H1 (cell line): ENCODE results near the gene LIN28A. TPM values are rescaled to one million over a fixed set of nuclear protein-coding genes. Genes with fewer than 3 reads are reported as not detected.

Source experiments
- CTCF ChIA-PET: fragments of 300-600 bp; sonication (Branson Sonifier 250); formaldehyde crosslinking; loops from one replicate; lab custom pipeline; 2021; ENCODE audit not compliant: partially characterized antibody; lab: Charles Lee
- POLR2A ChIA-PET: fragments of 300-600 bp; sonication (Branson Sonifier 250); formaldehyde crosslinking; loops from one replicate; lab custom pipeline; 2021; ENCODE audit warnings: inconsistent platforms; ENCODE audit not compliant: partially characterized antibody; lab: Charles Lee
- DNase-seq, 2 experiments: peaks; one replicate each; pipeline versions ENCODE4 v3.0.0 to v3.0.0-alpha.2; 2010 to 2022; ENCODE audit warnings: low spot score in 2 of 2, low read depth in 1 of 2, mixed read lengths in 1 of 2
- FAIRE-seq: peaks from 2 replicates; lab custom pipeline; 2011; peaks lifted over from hg19 to GRCh38; lab: Jason Lieb, UNC
- H2AFZ ChIP-seq: 2 replicates; pipeline ENCODE4 v1.8.1; 2012; ENCODE audit warnings: low read length, inconsistent platforms
- H2AK5ac ChIP-seq: 2 replicates; pipeline ENCODE4 v1.6.1; 2013; ENCODE audit warnings: low read depth, low read length
- H2BK120ac ChIP-seq: replicated peaks from 2 replicates; pipeline ENCODE3; 2013; ENCODE audit warnings: low read depth, low read length, inconsistent platforms
- H2BK12ac ChIP-seq: 2 replicates; pipeline ENCODE4 v1.6.1; 2013; ENCODE audit warnings: low read depth, low read length
- H2BK15ac ChIP-seq: 2 replicates; pipeline ENCODE4 v1.6.1; 2013; ENCODE audit warnings: low read length
- H2BK20ac ChIP-seq: 2 replicates; pipeline ENCODE4 v1.6.1; 2013; ENCODE audit warnings: low read length
- H2BK5ac ChIP-seq: 2 replicates; pipeline ENCODE4 v1.6.1; 2013; ENCODE audit warnings: low read depth, low read length
- H3K14ac ChIP-seq: 2 replicates; pipeline ENCODE4 v1.6.1; 2013; ENCODE audit warnings: inconsistent platforms; ENCODE audit not compliant: insufficient read length
- H3K18ac ChIP-seq: 2 replicates; pipeline ENCODE4 v1.6.1; 2013; ENCODE audit warnings: low read length; ENCODE audit errors: extremely low read depth
- H3K23ac ChIP-seq: 2 replicates; pipeline ENCODE4 v1.6.1; 2013; ENCODE audit warnings: inconsistent platforms; ENCODE audit not compliant: insufficient read length
- H3K23me2 ChIP-seq: 2 replicates; pipeline ENCODE4 v1.6.1; 2013; ENCODE audit warnings: low read depth, low read length
- H3K27ac ChIP-seq: 2 replicates; pipeline ENCODE4 v1.6.1; 2011; ENCODE audit warnings: low read depth, low read length, inconsistent platforms
- H3K27me3 ChIP-seq, 4 experiments: replicated peaks in 1 of 4; 1 replicate in 1 of 4; 2 replicates in 3 of 4; pipeline versions ENCODE4 v1.6.1 to v1.8.1; 2011 to 2013; ENCODE audit warnings: low read length in 3 of 4, mild to moderate bottlenecking in 3 of 4, inconsistent platforms in 2 of 4, mixed read lengths in 2 of 4, moderate library complexity in 1 of 4; ENCODE audit not compliant: control insufficient read depth in 3 of 4, insufficient read depth in 3 of 4; ENCODE audit errors: extremely low read depth in 1 of 4
- H3K36me3 ChIP-seq, 4 experiments: 2 replicates each; pipeline versions ENCODE4 v1.6.1 to v1.8.1; 2011 to 2013; ENCODE audit warnings: mild to moderate bottlenecking in 4 of 4, low read length in 3 of 4, moderate library complexity in 2 of 4, control low read depth in 1 of 4, inconsistent platforms in 1 of 4; ENCODE audit not compliant: insufficient read depth in 4 of 4, control insufficient read depth in 2 of 4
- H3K4ac ChIP-seq: replicated peaks from 2 replicates; pipeline ENCODE3; 2013; ENCODE audit warnings: low read length, low read depth, mixed read lengths, inconsistent platforms; ENCODE audit not compliant: insufficient read length
- H3K4me1 ChIP-seq, 4 experiments: replicated peaks in 1 of 4; 1 replicate in 1 of 4; 2 replicates in 3 of 4; pipeline versions ENCODE4 v1.6.1 to v1.8.1; 2011 to 2013; ENCODE audit warnings: low read length in 3 of 4, inconsistent platforms in 2 of 4, mixed read lengths in 1 of 4; ENCODE audit not compliant: insufficient read depth in 4 of 4, control insufficient read depth in 3 of 4
- H3K4me2 ChIP-seq, 2 experiments: 2 replicates each; pipeline versions ENCODE4 v1.6.1 to v1.8.1; 2011 to 2013; ENCODE audit warnings: low read depth in 2 of 2, low read length in 2 of 2, control low read depth in 1 of 2, inconsistent platforms in 1 of 2, mild to moderate bottlenecking in 1 of 2; ENCODE audit not compliant: insufficient read depth in 1 of 2
- H3K4me3 ChIP-seq, 4 experiments: fragments of 200-600, 300-600 bp in 1 of 4; sonication (generic), shearing (Covaris generic), sonication (Bioruptor Twin) in 1 of 4; 2 replicates each; pipeline versions ENCODE4 v1.5.1 to v1.8.1; 2011 to 2016; ENCODE audit warnings: low read length in 4 of 4, low read depth in 3 of 4, control low read depth in 2 of 4, inconsistent platforms in 2 of 4, mild to moderate bottlenecking in 2 of 4, mixed read lengths in 1 of 4, moderate library complexity in 1 of 4; ENCODE audit not compliant: insufficient read depth in 2 of 4; ENCODE audit errors: extremely low read depth in 1 of 4
- H3K56ac ChIP-seq: replicated peaks from 2 replicates; pipeline ENCODE3; 2013; ENCODE audit warnings: low read depth, mild to moderate bottlenecking, mixed read lengths, low read length, inconsistent platforms; ENCODE audit not compliant: insufficient read length
- H3K79me1 ChIP-seq: 2 replicates; pipeline ENCODE4 v1.6.1; 2013; ENCODE audit warnings: low read depth, low read length, control low read depth
- H3K79me2 ChIP-seq, 2 experiments: 2 replicates each; pipeline versions ENCODE4 v1.6.1 to v1.8.1; 2012 to 2013; ENCODE audit warnings: low read length in 2 of 2, mild to moderate bottlenecking in 2 of 2, inconsistent platforms in 1 of 2; ENCODE audit not compliant: insufficient read depth in 2 of 2, control insufficient read depth in 1 of 2
- H3K9ac ChIP-seq, 4 experiments: replicated peaks in 1 of 4; 1 replicate in 1 of 4; 2 replicates in 3 of 4; pipeline versions ENCODE4 v1.6.1 to v1.8.1; 2011 to 2013; ENCODE audit warnings: low read depth in 3 of 4, low read length in 3 of 4, control low read depth in 2 of 4, mild to moderate bottlenecking in 2 of 4, moderate library complexity in 2 of 4, inconsistent platforms in 1 of 4; ENCODE audit errors: extremely low read depth in 1 of 4
- H3K9me3 ChIP-seq, 2 experiments: 2 replicates each; pipeline versions ENCODE4 v1.6.1 to v1.8.1; 2012 to 2013; ENCODE audit warnings: mild to moderate bottlenecking in 2 of 2, moderate library complexity in 2 of 2, control low read depth in 1 of 2, inconsistent platforms in 1 of 2, low read depth in 1 of 2, low read length in 1 of 2, mixed read lengths in 1 of 2; ENCODE audit not compliant: insufficient read depth in 2 of 2
- H4K20me1 ChIP-seq, 2 experiments: replicated peaks in 1 of 2; 2 replicates each; pipeline versions ENCODE3 to v1.8.1; 2011 to 2013; ENCODE audit warnings: inconsistent platforms in 2 of 2, low read length in 2 of 2, mild to moderate bottlenecking in 1 of 2; ENCODE audit not compliant: insufficient read depth in 2 of 2, control insufficient read depth in 1 of 2
- H4K5ac ChIP-seq: 2 replicates; pipeline ENCODE4 v1.6.1; 2013; ENCODE audit warnings: low read length, low read depth, mixed read lengths, inconsistent platforms; ENCODE audit not compliant: insufficient read length
- H4K8ac ChIP-seq: 2 replicates; pipeline ENCODE4 v1.8.0; 2013; ENCODE audit warnings: mild to moderate bottlenecking, moderate library complexity, low read length, inconsistent platforms; ENCODE audit not compliant: insufficient read depth; ENCODE audit errors: extremely low read depth
- H4K91ac ChIP-seq: replicated peaks from 2 replicates; pipeline ENCODE3; 2013; ENCODE audit warnings: low read length, mixed read lengths, inconsistent platforms; ENCODE audit not compliant: insufficient read length
- ASH2L ChIP-seq: fragments of 200-600, 300-600 bp; sonication (generic); IDR thresholded peaks from one replicate; pipeline ENCODE4 v1.7.1; 2017; ENCODE audit warnings: low read length
- NRF1 ChIP-seq: IDR thresholded peaks from 2 replicates; pipeline ENCODE4 v1.6.1; 2011; ENCODE audit warnings: mild to moderate bottlenecking, low read depth, low read length, improper control_type of control experiment
- PHF8 ChIP-seq: fragments of 200-600 bp; sonication (generic); conservative IDR thresholded peaks from 2 replicates; pipeline ENCODE4 v1.7.1; 2012; ENCODE audit warnings: low read depth, mild to moderate bottlenecking, inconsistent platforms, low read length, moderate library complexity
- RFX5 ChIP-seq: IDR thresholded peaks from 2 replicates; pipeline ENCODE4 v1.6.1; 2011; ENCODE audit warnings: low read depth, low read length, improper control_type of control experiment, borderline replicate concordance
- TCF12 ChIP-seq: IDR thresholded peaks from 2 replicates; pipeline ENCODE4 v1.6.1; 2011; ENCODE audit warnings: low read depth, mild to moderate bottlenecking, low read length
- polyA plus RNA-seq, 7 experiments: library from polyadenylated mRNA; depleted of rRNA in 3 of 7; stranded (reverse) in 5 of 7; unstranded in 2 of 7; fragments of >200 nt in 5 of 7; fragments of 200-250 nt in 2 of 7; gene quantifications; 1 replicate in 5 of 7; 2 replicates in 1 of 7; 4 replicates in 1 of 7; pipeline versions ENCODE4 v1.2.1 to v1.2.3, GENCODE V29; 2011 to 2013; ENCODE audit warnings: missing spikeins in 2 of 7, mixed read lengths in 2 of 7
- total RNA-seq: library from RNA; stranded (reverse); fragmentation: NEBNext Ultra II Directional; extraction: Animal tissue kit (Norgen Biotek cat#: 25700); gene quantifications from 2 replicates; pipeline ENCODE4 v1.2.1, GENCODE V29; 2021

Gene LIN28A
- total and polyA plus RNA-seq, 2 of the 8 experiments (the other 6 are each of a cell fraction or from before 2014, with no cell fraction given) = 403 to 1,486 TPM

- no peak overlapping the region for H2BK15ac ChIP-seq
- no peak overlapping the region for H2BK20ac ChIP-seq
- H3K79me1 ChIP-seq = 0 out of 2 replicates have a peak, but pooled peaks cover 5% of the 10 kb centered on the region
- no peak overlapping the region for H3K56ac ChIP-seq
- no peak for FAIRE-seq
- H3K4ac ChIP-seq = no peak overlapping the region
- no peaks in the 10 kb centered on the region for H3K27me3 ChIP-seq
- peaks cover 0 to 12% of the 10 kb centered on the region in 2 experiments; a peak in 2 of 4 replicates for H3K79me2 ChIP-seq
- ChIA-PET POLR2A (interaction anchor here (0.6 to 11.5 kb wide), 10 partner anchors 10 to 439 kb away, joined by 3 to 175 read pairs (median 4); partner anchors contain the start of gene LIN28A), CTCF (interaction anchor here (0.6 to 1.2 kb wide), 2 partner anchors 36 to 1234 kb away, joined by 3 read pairs; no protein-coding TSS in a partner anchor)
- no peak overlapping the region for H4K8ac ChIP-seq
- H3K23me2 ChIP-seq = peaks cover 11% of the 10 kb centered on the region
- H3K23ac ChIP-seq = no peak overlapping the region
- H3K4me2 ChIP-seq = no peak overlapping the region
- no peak overlapping the region for H2BK12ac ChIP-seq
- H4K20me1 ChIP-seq = peaks cover 2 to 4% of the 10 kb centered on the region in 2 experiments
- H2BK5ac ChIP-seq = no peak overlapping the region
- no peak for DNase-seq
- H4K91ac ChIP-seq = no peak overlapping the region
- no peak overlapping the region for H4K5ac ChIP-seq
- peaks cover 11 to 39% (median 24%) of the 10 kb centered on the region in 4 experiments for H3K36me3 ChIP-seq
- H3K4me1 ChIP-seq = peaks cover 0 to 3% (median 0%) of the 10 kb centered on the region in 4 experiments; a peak in 5 of 7 replicates
- H2BK120ac ChIP-seq = no peak overlapping the region
- no peak overlapping the region for H3K18ac ChIP-seq
- no peak overlapping the region for H3K4me3 ChIP-seq
- H2AFZ ChIP-seq = no peak overlapping the region
- no peak overlapping the region for H3K9ac ChIP-seq
- no peak overlapping the region for H2AK5ac ChIP-seq
- H3K9me3 ChIP-seq = no peaks in the 10 kb centered on the region
- H3K27ac ChIP-seq = no peak overlapping the region
- no peak overlapping the region for H3K14ac ChIP-seq
- TF ChIP-seq ASH2L (no peak), PHF8 (no peak), NRF1 (no peak), RFX5 (no peak), TCF12 (no peak)
Measured at GRCh38 chr1:26434161-26434752, 23.6 kb downstream of the LIN28A start.
